SU-DHL-6 (cell line): Measurements from ENCODE around the gene IL10RB.

Experiments
- H2AFZ ChIP-seq: fragments of 200-600 bp; sonication (generic); 2 replicates; pipeline ENCODE4 v1.6.1; 2014; ENCODE audit warnings: low read depth, mild to moderate bottlenecking, moderate library complexity, mixed read lengths, antibody characterized with exemption, low read length; ENCODE audit not compliant: severe bottlenecking
- H3F3A ChIP-seq: fragments of 200-600 bp; shearing (Covaris generic); 2 replicates; pipeline ENCODE4 v1.6.0; 2016; ENCODE audit warnings: antibody characterized with exemption, mild to moderate bottlenecking; ENCODE audit not compliant: insufficient read depth
- H3K27ac ChIP-seq: fragments of 200-600 bp; sonication (generic); 2 replicates; pipeline ENCODE4 v1.5.1; 2016; ENCODE audit warnings: low read depth, mild to moderate bottlenecking, low read length, moderate library complexity, mixed read lengths
- H3K27me3 ChIP-seq: fragments of 200-600 bp; sonication (generic), shearing (Covaris generic); 2 replicates; pipeline ENCODE4 v1.6.0; 2014; ENCODE audit warnings: mild to moderate bottlenecking, low read length
- H3K36me3 ChIP-seq: fragments of 200-600 bp; sonication (generic); 2 replicates; pipeline ENCODE4 v1.6.1; 2014; ENCODE audit warnings: mild to moderate bottlenecking, low read length, mixed read lengths
- H3K4me2 ChIP-seq: fragments of 300-600, 200-600 bp; shearing (Covaris generic), sonication (generic); 2 replicates; pipeline ENCODE4 v1.6.0; 2014; ENCODE audit warnings: low read length, low read depth, mild to moderate bottlenecking; ENCODE audit not compliant: poor library complexity, severe bottlenecking
- H3K4me3 ChIP-seq: fragments of 200-600 bp; sonication (generic); 2 replicates; pipeline ENCODE4 v1.5.1; 2014; ENCODE audit warnings: antibody characterized with exemption, low read length, mild to moderate bottlenecking, mixed read lengths; ENCODE audit not compliant: insufficient read depth, poor library complexity, severe bottlenecking
- H3K79me2 ChIP-seq: fragments of 200-600 bp; sonication (generic); 2 replicates; pipeline ENCODE4 v1.6.1; 2014; ENCODE audit warnings: mild to moderate bottlenecking, low read length, moderate library complexity; ENCODE audit not compliant: insufficient read depth
- H3K9ac ChIP-seq: fragments of 200-600 bp; sonication (generic); 2 replicates; pipeline ENCODE4 v1.7.0; 2014; ENCODE audit warnings: mild to moderate bottlenecking, low read length
- H3K9me2 ChIP-seq: fragments of 200-600 bp; sonication (generic); replicated peaks from 2 replicates; pipeline ENCODE4 v1.6.1; 2014; ENCODE audit warnings: low read length; ENCODE audit not compliant: insufficient read depth
- H3K9me3 ChIP-seq: fragments of 200-600 bp; sonication (generic); 2 replicates; pipeline ENCODE4 v1.6.1; 2014; ENCODE audit warnings: low read length, mixed read lengths; ENCODE audit not compliant: insufficient read depth
- H4K20me1 ChIP-seq: fragments of 200-600 bp; sonication (generic); 2 replicates; pipeline ENCODE4 v1.6.1; 2014; ENCODE audit warnings: low read depth, mild to moderate bottlenecking, antibody characterized with exemption, low read length, moderate library complexity, mixed read lengths
- EZH2phosphoT487 ChIP-seq: fragments of 200-600 bp; sonication (generic), shearing (Covaris generic); conservative IDR thresholded peaks from 2 replicates; pipeline ENCODE4 v1.6.1; 2018; ENCODE audit warnings: mild to moderate bottlenecking, antibody characterized with exemption, low read length, moderate library complexity, mixed read lengths
- TF ChIP-seq, protein P1 (sequence below): fragments of 200-600 bp; sonication (generic); IDR thresholded peaks from one replicate; pipeline ENCODE4 v1.5.1; 2017; ENCODE audit warnings: antibody characterized with exemption, mild to moderate bottlenecking, low read length, moderate library complexity; ENCODE audit not compliant: insufficient read depth, poor library complexity, severe bottlenecking

The IL10RB gene

DNA sequence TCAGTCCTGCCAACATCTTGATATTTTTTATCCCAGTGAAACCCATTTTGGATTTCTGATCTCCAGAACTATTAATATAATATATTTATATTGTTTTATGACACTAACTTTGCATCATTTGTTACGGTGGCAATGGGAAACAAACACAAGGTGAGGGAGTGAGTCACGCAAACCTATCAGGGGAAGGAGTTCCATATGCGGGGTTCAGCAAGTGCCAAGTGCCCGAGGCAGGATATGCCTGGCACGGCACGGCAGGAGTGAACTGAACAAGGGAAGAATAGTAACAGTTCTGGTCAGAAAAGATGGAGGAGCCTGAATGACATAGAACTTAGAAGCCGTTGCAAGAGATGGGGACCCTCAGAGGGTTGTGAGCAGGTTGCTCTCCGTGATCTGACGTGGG, 7.7 kb upstream of the IL10RB start:
- H3K79me2 ChIP-seq: no peaks in the 10 kb centered on the region
- TF ChIP-seq EZH2phosphoT487: no peak
- TF ChIP-seq, protein P1, sequence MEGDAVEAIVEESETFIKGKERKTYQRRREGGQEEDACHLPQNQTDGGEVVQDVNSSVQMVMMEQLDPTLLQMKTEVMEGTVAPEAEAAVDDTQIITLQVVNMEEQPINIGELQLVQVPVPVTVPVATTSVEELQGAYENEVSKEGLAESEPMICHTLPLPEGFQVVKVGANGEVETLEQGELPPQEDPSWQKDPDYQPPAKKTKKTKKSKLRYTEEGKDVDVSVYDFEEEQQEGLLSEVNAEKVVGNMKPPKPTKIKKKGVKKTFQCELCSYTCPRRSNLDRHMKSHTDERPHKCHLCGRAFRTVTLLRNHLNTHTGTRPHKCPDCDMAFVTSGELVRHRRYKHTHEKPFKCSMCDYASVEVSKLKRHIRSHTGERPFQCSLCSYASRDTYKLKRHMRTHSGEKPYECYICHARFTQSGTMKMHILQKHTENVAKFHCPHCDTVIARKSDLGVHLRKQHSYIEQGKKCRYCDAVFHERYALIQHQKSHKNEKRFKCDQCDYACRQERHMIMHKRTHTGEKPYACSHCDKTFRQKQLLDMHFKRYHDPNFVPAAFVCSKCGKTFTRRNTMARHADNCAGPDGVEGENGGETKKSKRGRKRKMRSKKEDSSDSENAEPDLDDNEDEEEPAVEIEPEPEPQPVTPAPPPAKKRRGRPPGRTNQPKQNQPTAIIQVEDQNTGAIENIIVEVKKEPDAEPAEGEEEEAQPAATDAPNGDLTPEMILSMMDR: no peak
- peaks cover 8% of the 10 kb centered on the region; the same call in 1 of the 2 replicates for H3K36me3 ChIP-seq
- no peaks in the 10 kb centered on the region for H3K27me3 ChIP-seq
- peaks cover 17% of the 10 kb centered on the region for H3F3A ChIP-seq
- H3K9me3 ChIP-seq: no peaks in the 10 kb centered on the region
- no peak overlapping the region for H3K9ac ChIP-seq
- no peaks in the 10 kb centered on the region for H4K20me1 ChIP-seq
- no peak overlapping the region for H3K4me3 ChIP-seq
- no peaks in the 10 kb centered on the region for H3K9me2 ChIP-seq
- H2AFZ ChIP-seq: no peak overlapping the region
- H3K27ac ChIP-seq: no peak overlapping the region
- no peak overlapping the region for H3K4me2 ChIP-seq

DNA sequence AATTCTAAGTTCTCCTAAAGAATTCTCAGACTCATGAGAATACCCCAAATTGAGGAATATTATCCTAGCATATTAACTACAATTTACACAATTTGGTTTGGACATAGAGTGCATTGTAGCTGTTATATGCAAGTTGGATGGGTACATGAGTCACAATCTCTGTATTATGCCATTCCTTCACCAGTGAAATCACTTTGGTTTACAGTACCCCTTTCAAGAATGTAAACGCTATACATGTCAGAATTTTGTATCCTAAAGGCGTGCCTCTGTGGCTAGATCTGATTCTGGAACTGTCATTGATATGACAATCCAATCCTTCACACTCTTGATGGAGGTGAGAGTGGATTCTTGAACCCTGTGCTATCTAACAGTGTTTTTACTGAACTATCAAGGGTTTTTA, 6.7 kb upstream of the IL10RB start:
- Histone ChIP-seq H4K20me1 (no peaks in the 10 kb centered on the region), H3K27me3 (no peaks in the 10 kb centered on the region), H3K4me3 (no peak overlapping the region), H3K27ac (no peak overlapping the region), H3K4me2 (no peak overlapping the region), H2AFZ (no peak overlapping the region), H3K9me3 (no peaks in the 10 kb centered on the region), H3K9me2 (no peaks in the 10 kb centered on the region), H3K9ac (no peak overlapping the region), H3K79me2 (no peaks in the 10 kb centered on the region), H3F3A (peaks cover 17% of the 10 kb centered on the region), H3K36me3 (peaks cover 8% of the 10 kb centered on the region; the same call in 1 of the 2 replicates)
- TF ChIP-seq, protein P1: no peak
- TF ChIP-seq EZH2phosphoT487: no peak

GRCh38 chr21:33259995-33260394, 6.2 kb upstream of the IL10RB start:
- Histone ChIP-seq H4K20me1 (no peaks in the 10 kb centered on the region), H3K4me3 (no peak overlapping the region), H3K27me3 (no peaks in the 10 kb centered on the region), H3K9ac (no peak overlapping the region), H3K27ac (peak overlapping the region; percentile 26; the same call in 1 of the 2 replicates), H3K9me3 (no peaks in the 10 kb centered on the region), H3K4me2 (no peak overlapping the region), H3K36me3 (peaks cover 8% of the 10 kb centered on the region; the same call in 1 of the 2 replicates), H2AFZ (no peak overlapping the region), H3F3A (peaks cover 21% of the 10 kb centered on the region), H3K9me2 (no peaks in the 10 kb centered on the region), H3K79me2 (no peaks in the 10 kb centered on the region)
- TF ChIP-seq, protein P1: no peak
- TF ChIP-seq EZH2phosphoT487: no peak

GRCh38 chr21:33261635-33262034, 4.5 kb upstream of the IL10RB start:
- Histone ChIP-seq H4K20me1 (no peaks in the 10 kb centered on the region), H3K36me3 (peaks cover 3% of the 10 kb centered on the region; the same call in 1 of the 2 replicates), H3K9me2 (no peaks in the 10 kb centered on the region), H3K27ac (peak overlapping the region; percentile 58; the same call in 1 of the 2 replicates), H3F3A (peaks cover 33% of the 10 kb centered on the region), H3K9me3 (no peaks in the 10 kb centered on the region), H3K4me3 (no peak overlapping the region), H3K27me3 (no peaks in the 10 kb centered on the region), H2AFZ (no peak overlapping the region), H3K79me2 (peaks cover 3% of the 10 kb centered on the region; the same call in 1 of the 2 replicates), H3K9ac (no peak overlapping the region), H3K4me2 (no peak overlapping the region)
- TF ChIP-seq, protein P1: no peak
- no peak for TF ChIP-seq EZH2phosphoT487
